ENCODE results near the gene ITIH3.

The ITIH3 gene

GRCh38 chr3:52784021-52784621 lies 10.5 kb upstream of the ITIH3 start:
- in situ Hi-C loops (cut with HindIII; ENCODE audit: low pct_unique_long_range_greater_than_20kb, low sequenced_read_pairs) = no loop called here

GRCh38 chr3:52784931-52785590 lies 9.5 kb upstream of the ITIH3 start:
- no peak for DNase-seq (ENCODE audit: low read depth in 1 of 2, low spot score in 1 of 2)
- in situ Hi-C loops (cut with HindIII; ENCODE audit: low pct_unique_long_range_greater_than_20kb, low sequenced_read_pairs) = no loop called here
- no peak for TF ChIP-seq JUND (IDR thresholded peaks at IDR 0.05; ENCODE audit: low read depth)

More at GRCh38 chr3:52784021-52784621, 10.5 kb upstream of the ITIH3 start:
- no peak for TF ChIP-seq JUND (IDR thresholded peaks at IDR 0.05; ENCODE audit: low read depth)
- DNase-seq (ENCODE audit: low read depth in 1 of 2, low spot score in 1 of 2) = no peak

GRCh38 chr3:52786330-52787215 lies 8.0 kb upstream of the ITIH3 start:
- no peak for DNase-seq (ENCODE audit: low read depth in 1 of 2, low spot score in 1 of 2)
- TF ChIP-seq JUND (IDR thresholded peaks at IDR 0.05; ENCODE audit: low read depth) = no peak
- in situ Hi-C loops (cut with HindIII; ENCODE audit: low pct_unique_long_range_greater_than_20kb, low sequenced_read_pairs) = no loop called here

- no peak for DNase-seq (ENCODE audit: low read depth in 1 of 2, low spot score in 1 of 2)
- in situ Hi-C loops (cut with HindIII; ENCODE audit: low pct_unique_long_range_greater_than_20kb, low sequenced_read_pairs) = no loop called here
- no peak for TF ChIP-seq JUND (IDR thresholded peaks at IDR 0.05; ENCODE audit: low read depth)
Measured at GRCh38 chr3:52787246-52787645, 7.3 kb upstream of the ITIH3 start.

GRCh38 chr3:52787672-52788625 lies 6.6 kb upstream of the ITIH3 start:
- no peak for DNase-seq (ENCODE audit: low read depth in 1 of 2, low spot score in 1 of 2)
- TF ChIP-seq JUND (IDR thresholded peaks at IDR 0.05; ENCODE audit: low read depth) = no peak
- in situ Hi-C loops (cut with HindIII; ENCODE audit: low pct_unique_long_range_greater_than_20kb, low sequenced_read_pairs) = no loop called here

GRCh38 chr3:52788890-52789745 lies 5.5 kb upstream of the ITIH3 start:
- in situ Hi-C loops (cut with HindIII; ENCODE audit: low pct_unique_long_range_greater_than_20kb, low sequenced_read_pairs) = no loop called here
- DNase-seq (ENCODE audit: low read depth in 1 of 2, low spot score in 1 of 2) = no peak
- no peak for TF ChIP-seq JUND (IDR thresholded peaks at IDR 0.05; ENCODE audit: low read depth)

GRCh38 chr3:52789746-52790040 lies 4.9 kb upstream of the ITIH3 start:
- no peak for DNase-seq (ENCODE audit: low read depth in 1 of 2, low spot score in 1 of 2)
- in situ Hi-C loops (cut with HindIII; ENCODE audit: low pct_unique_long_range_greater_than_20kb, low sequenced_read_pairs) = no loop called here
- TF ChIP-seq JUND (IDR thresholded peaks at IDR 0.05; ENCODE audit: low read depth) = no peak

- in situ Hi-C loops (cut with HindIII; ENCODE audit: low pct_unique_long_range_greater_than_20kb, low sequenced_read_pairs) = no loop called here
- no peak for DNase-seq (ENCODE audit: low read depth in 1 of 2, low spot score in 1 of 2)
- TF ChIP-seq JUND (IDR thresholded peaks at IDR 0.05; ENCODE audit: low read depth) = no peak
Measured at GRCh38 chr3:52790337-52790736, 4.3 kb upstream of the ITIH3 start.

GRCh38 chr3:52790741-52791140 lies 3.9 kb upstream of the ITIH3 start:
- TF ChIP-seq JUND (IDR thresholded peaks at IDR 0.05; ENCODE audit: low read depth) = no peak
- in situ Hi-C loops (cut with HindIII; ENCODE audit: low pct_unique_long_range_greater_than_20kb, low sequenced_read_pairs) = no loop called here
- DNase-seq (ENCODE audit: low read depth in 1 of 2, low spot score in 1 of 2) = no peak

- no peak for TF ChIP-seq JUND (IDR thresholded peaks at IDR 0.05; ENCODE audit: low read depth)
- in situ Hi-C loops (cut with HindIII; ENCODE audit: low pct_unique_long_range_greater_than_20kb, low sequenced_read_pairs) = no loop called here
- DNase-seq (ENCODE audit: low read depth in 1 of 2, low spot score in 1 of 2) = no peak
Measured at GRCh38 chr3:52791366-52791765, 3.2 kb upstream of the ITIH3 start.

- in situ Hi-C loops (cut with HindIII; ENCODE audit: low pct_unique_long_range_greater_than_20kb, low sequenced_read_pairs) = no loop called here
- DNase-seq (ENCODE audit: low read depth in 1 of 2, low spot score in 1 of 2) = no peak
- no peak for TF ChIP-seq JUND (IDR thresholded peaks at IDR 0.05; ENCODE audit: low read depth)
Measured at GRCh38 chr3:52791928-52792327, 2.7 kb upstream of the ITIH3 start.

Data from T47D (cell line).